NCI-H2171 treated with DMSO at 0.1 percent for 48 hours (cell line): ENCODE measurements around the gene SYT15.
"Not testable (repeated sequence)": the region's sequence is repeated elsewhere in the genome, so short reads cannot be mapped to it uniquely, and the experiment has no call there.

Experiments
- DNase-seq: peaks from one replicate; lab custom pipeline; 2025; lab: John Stamatoyannopoulos, UW

SYT15 gene

GRCh38 chr10:46578474-46579178 is at the start of gene SYT15:
TSS of gene SYT15 (plus strand) at chr10:46579128. CDS start at chr10:46579169, 41 bp downstream.
- DNase-seq: not testable (repeated sequence)

GRCh38 chr10:46529742-46530141 is 49.2 kb upstream of the SYT15 start:
- DNase-seq: not testable (repeated sequence)

GRCh38 chr10:46530249-46531186 is 48.4 kb upstream of the SYT15 start:
- DNase-seq: no peak

- DNase-seq: not testable (repeated sequence)
Observed at GRCh38 chr10:46532256-46532655, 46.7 kb upstream of the SYT15 start.

GRCh38 chr10:46534828-46535524 is 44.0 kb upstream of the SYT15 start:
- DNase-seq: no peak

GRCh38 chr10:46536171-46536570 is 42.8 kb upstream of the SYT15 start:
- DNase-seq: no peak

GRCh38 chr10:46536781-46537180 is 42.1 kb upstream of the SYT15 start:
- no peak for DNase-seq

GRCh38 chr10:46537309-46537708 is 41.6 kb upstream of the SYT15 start:
- no peak for DNase-seq

- no peak for DNase-seq
Observed at GRCh38 chr10:46538155-46538554, 40.8 kb upstream of the SYT15 start.

- no peak for DNase-seq
Observed at GRCh38 chr10:46538717-46539426, 40.1 kb upstream of the SYT15 start.

- no peak for DNase-seq
Observed at GRCh38 chr10:46539596-46540411, 39.1 kb upstream of the SYT15 start.

GRCh38 chr10:46540412-46541016 is 38.4 kb upstream of the SYT15 start:
- no peak for DNase-seq

GRCh38 chr10:46541017-46541661 is 37.8 kb upstream of the SYT15 start:
- DNase-seq: no peak

GRCh38 chr10:46541735-46542566 is 37.0 kb upstream of the SYT15 start:
- DNase-seq: no peak

- DNase-seq: no peak
Observed at GRCh38 chr10:46542567-46543465, 36.1 kb upstream of the SYT15 start.

GRCh38 chr10:46543466-46544377 is 35.2 kb upstream of the SYT15 start:
- DNase-seq: no peak
